ENCODE measurements around the gene CSNK1G3.

The CSNK1G3 gene

GRCh38 chr5:123659011-123659410 is 147.0 kb downstream of the CSNK1G3 start:
- no peak for DNase-seq

- DNase-seq, result no peak
Observed at GRCh38 chr5:123659495-123659894, 147.5 kb downstream of the CSNK1G3 start.

GRCh38 chr5:123664961-123665360 is 153.0 kb downstream of the CSNK1G3 start:
- DNase-seq, result no peak

- no peak for DNase-seq
Observed at GRCh38 chr5:123665822-123666371, 153.9 kb downstream of the CSNK1G3 start.

All from NCI-H1436 (cell line).